GM19035 (cell line): Measurements from ENCODE around the gene JARID2.
"Not testable (repeated sequence)": the region's sequence is repeated elsewhere in the genome, so short reads cannot be mapped to it uniquely, and the experiment has no call there.

ENCODE experiments used
- ATAC-seq: cut with Tn5 transposase; IDR thresholded peaks from one replicate; pipeline ENCODE4 v1.9.1; 2021; ENCODE audit not compliant: unreplicated experiment

JARID2 gene

DNA sequence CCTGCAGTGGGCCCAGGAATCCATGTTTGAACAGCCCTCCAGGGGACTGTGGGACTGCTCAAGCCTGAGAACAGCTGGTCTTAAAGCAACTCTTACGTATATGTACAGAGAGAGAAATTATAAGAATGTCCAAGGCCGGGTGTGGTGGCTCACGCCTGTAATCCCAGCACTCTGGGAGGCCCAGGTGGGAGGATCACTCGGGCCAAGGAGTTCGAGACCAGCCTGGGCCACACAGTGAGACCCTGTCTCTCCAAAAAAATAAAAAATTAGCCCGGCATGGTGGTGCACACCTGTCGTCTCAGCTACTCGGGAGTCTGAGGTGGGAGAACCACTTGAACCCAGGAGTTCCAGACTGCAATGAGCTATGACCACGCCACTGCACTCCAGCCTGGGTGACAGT lies 283.0 kb downstream of the JARID2 start:
- no peak for ATAC-seq

DNA sequence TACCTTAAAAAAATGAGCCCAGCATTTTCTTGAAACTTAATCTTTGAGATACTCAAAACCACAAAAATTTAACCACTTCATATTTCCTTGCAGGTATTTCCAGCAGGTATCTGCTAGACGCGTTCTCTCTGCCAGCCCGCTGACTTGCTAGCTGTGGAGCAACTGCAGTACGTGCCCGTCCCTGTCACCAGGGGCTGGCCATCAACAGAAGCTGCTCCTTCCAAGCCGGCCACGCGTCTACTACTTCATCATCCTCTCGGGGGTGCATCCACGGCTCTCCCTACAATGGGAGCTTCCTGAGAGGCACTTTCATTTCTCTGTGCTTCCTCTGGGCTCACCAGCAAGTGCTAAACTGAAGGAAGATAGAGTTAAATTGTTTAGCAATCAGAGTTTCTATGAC lies 284.5 kb downstream of the JARID2 start:
- no peak for ATAC-seq

DNA sequence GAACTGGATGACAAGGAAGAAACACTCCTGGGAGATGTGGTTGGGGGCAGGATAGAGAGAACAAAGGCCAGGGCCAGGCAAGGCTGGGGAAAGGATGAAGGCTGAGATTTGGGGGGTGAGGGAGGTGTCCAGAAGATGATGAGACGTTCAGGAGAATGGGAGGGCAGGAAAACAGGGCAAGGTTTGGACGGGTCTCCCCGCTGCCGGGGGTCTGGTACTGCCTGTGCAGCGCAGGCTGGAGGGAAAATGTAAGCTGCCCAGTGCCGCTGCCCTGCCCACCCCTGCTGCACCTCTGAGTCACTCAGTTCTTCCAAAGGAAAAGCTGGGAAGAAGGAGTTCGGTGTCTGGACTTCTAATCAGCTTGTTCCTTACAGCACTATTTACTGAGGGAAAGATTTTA lies 286.1 kb downstream of the JARID2 start:
- ATAC-seq, result no peak

DNA sequence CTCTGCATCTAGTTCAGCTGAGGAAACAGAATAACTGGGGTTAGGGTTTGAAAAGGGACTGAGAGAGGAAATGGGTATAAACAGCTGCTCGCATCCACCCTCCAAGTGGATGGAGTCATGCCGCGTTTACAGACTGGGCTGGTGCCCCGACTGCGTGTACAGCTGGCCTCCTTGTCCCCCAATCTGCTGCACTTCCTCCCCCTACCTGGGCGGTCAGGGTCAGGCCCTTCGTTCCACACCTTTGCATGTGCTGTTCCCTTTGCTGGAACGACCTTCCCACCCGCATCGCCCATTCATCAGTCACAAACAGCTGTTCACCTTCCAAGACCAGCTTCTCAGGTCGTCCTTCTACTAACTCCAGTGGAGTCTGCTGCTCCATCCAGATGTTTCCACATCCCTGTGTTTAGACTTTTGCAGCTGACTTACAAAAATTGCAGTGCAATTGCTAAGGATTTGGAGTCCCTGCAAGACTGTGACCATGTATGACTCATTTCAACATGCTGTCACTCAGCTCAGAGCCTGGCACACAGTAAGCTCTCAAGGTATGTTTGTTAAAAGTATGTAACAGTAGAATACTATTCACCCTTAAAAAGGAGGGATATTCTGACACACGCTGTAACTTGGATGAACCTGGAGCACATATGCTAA lies 287.6 kb downstream of the JARID2 start:
- no peak for ATAC-seq

DNA sequence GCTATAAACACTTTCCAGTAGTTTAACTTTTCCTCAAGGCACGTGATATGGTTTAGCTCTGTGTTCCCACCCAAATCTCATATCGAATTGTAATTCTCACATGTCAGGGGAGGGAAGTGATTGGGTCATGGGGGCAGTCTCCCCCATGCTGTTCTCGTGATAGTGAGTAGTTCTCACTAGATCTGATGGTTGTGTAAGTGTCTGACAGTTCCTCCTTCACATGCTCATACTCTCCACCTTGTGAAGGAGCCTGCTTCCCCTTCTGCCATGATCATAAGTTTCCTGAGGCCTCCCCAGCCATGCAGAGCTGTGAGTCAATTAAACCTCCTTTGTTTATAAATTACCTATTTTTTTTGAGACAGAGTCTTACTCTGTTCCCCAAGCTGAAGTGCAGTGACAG lies 289.1 kb downstream of the JARID2 start:
- no peak for ATAC-seq

DNA sequence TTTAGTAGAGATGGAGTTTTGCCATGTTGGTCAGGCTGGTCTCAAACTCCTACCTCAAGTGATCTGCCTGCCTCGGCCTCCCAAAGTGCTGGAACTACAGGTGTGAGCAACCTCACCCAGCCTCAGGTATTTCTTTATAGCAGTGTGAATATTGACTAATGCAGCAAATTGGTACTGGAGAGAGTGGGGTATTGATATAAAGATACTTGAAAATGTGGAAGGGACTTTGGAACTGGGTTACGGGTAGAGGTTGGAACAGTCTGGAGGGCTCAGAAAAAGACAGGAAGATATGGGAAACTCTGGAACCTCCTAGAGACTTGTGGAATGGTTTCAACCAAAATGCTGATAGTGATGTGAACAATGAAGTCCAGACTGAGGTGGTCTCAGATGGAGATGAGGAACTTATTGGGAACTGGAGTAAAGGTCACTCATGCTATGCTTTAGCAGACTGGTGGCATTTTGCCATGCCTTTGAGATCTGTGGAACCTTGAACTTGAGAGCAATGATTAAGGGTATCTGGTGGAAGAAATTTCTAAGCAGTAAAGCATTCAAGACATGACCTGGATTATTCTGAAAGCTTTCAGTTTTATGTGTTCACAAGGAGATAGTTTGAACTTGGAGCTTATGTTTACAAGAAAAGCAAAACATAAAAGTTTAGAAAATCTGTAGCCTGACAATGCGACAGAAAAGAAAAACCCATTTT lies 289.8 kb downstream of the JARID2 start:
- no peak for ATAC-seq

DNA sequence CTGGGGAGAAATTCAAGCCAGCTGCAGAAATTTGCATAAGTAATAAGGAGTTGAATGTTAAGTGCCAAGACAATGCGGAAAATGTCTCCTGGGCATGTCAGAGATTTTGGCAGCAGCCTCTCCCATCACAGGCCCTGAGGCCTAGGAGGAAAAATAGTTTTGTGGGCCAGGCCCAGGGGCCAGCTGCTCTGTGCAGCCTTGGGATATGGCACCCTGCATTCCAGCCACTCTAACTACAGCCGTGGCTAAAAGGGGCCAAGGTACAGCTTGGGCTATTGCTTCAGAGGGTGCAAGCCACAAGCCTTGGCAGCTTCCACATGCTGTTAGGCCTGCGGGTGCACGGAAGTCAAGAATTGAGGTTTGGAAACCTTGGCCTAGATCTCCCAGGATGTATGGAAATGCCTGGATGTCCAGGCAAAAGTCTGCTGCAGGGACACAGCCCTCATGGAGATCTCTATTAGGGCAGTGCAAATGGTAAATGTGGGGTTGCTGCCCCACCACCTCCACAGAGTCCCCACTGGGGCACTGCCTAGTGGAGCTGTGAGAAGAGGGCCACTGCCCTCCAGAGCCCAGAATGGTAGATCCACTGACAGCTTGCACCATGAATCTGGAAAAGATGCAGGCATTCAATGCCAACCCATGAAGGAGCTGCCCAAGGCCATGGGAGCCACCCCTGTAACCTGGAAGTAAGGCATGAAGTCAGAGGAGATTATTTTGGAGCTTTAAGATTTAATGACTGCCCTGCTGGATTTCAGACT lies 290.5 kb downstream of the JARID2 start:
- no peak for ATAC-seq

DNA sequence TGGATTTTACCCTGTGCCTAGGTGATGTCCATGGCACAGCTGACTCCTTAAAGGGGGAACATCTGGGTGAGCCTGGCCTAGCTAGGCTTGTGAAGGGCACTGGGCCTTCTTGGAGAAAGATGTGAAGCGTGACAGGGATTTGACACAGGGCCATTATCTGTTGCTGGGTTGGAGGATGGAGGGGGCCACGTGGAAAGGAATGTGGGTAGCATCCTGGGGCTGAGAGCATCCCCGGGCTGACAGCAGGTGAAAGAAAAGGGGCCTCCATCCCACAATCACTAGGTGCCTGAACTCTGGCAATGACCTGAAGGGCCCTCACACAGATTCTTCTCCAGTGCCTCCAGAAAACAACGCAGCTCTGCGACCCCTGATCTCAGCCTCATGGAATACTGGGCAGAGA lies 292.2 kb downstream of the JARID2 start:
- no peak for ATAC-seq

DNA sequence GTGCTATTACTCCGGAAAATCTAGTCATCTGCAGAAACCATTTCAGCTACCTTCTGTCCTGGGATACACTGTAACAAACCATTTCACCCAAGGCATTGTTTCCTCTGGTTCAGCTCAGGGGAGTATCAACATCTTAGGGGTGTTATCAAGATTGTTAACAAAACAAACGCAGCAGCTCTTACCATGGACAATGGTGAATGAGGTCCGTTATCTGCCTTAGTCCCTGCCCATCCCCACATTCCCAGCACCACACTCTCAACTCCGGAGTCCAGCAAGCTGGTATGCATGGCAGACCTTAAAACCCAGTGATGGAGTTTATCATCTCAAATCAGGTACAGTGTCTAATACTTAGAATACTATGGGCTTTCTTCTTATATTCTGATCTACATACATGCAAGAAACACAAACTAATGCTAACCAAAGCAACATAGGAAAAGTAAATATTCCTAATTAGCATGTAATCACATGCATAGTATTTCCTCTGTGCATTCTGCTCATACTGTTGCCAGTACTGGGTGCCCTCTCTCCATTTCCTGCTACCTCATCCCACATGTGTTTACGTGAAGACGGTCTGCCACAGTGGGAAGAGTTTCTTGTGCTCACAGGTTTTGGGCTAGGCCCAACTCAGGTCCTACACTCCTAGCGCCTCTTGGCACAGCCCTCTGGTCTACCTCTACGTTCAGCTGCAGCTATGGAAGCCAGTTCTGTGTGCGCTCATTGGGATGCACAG lies 293.1 kb downstream of the JARID2 start:
- ATAC-seq, result no peak

DNA sequence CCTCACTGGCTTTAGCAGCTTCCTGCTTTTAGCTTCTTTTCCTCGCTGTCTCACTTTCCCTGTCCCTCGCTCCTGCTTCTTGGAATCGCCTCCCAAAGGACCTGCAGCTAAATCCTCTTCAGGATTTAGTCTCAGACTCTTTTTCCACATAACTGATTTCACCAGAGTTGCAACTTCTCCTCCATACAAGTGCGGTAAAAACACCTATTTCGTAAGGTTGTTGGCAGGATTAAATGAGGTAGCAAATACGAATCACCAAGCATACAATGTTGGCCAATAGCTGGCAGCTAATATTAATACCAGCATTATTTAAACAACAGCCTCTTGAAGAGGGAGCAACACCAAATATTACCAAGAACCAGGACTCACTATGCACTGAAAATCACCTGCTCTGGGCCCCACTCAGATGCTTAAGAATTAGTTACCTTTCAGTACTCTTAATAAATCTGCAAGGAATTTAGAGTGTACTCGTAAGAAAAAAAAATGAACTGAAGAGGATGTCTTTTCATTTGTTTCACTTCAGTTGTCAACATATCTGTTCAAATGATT lies 293.9 kb downstream of the JARID2 start:
- no peak for ATAC-seq

DNA sequence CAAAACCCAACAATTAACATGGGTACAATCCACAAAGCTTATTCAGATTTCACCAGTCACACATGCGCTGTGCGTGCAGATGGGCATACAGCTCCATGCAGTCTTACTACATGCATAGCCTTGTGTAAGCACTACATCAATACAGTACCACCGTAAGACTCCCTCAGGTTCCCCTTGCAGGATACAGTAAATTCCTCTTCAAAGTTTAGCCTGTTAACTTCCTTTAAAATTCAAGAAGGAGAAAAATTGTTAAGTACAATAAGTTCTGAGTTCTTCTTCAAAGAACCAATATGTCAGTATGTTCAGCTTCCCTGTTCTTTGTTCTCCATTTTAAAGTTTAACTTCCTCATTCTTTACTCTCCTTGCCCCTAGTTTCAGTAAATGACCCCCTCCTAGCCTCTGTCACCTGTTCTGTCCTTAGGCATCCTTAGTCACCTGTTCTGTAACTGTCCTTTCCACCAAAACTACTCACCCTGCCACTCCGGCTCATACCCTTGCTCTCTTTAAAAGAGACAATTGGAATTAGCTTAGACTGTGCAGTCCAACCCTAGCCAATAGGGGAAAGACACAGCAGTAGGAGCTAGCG lies 297.6 kb downstream of the JARID2 start:
- not testable (repeated sequence) for ATAC-seq

DNA sequence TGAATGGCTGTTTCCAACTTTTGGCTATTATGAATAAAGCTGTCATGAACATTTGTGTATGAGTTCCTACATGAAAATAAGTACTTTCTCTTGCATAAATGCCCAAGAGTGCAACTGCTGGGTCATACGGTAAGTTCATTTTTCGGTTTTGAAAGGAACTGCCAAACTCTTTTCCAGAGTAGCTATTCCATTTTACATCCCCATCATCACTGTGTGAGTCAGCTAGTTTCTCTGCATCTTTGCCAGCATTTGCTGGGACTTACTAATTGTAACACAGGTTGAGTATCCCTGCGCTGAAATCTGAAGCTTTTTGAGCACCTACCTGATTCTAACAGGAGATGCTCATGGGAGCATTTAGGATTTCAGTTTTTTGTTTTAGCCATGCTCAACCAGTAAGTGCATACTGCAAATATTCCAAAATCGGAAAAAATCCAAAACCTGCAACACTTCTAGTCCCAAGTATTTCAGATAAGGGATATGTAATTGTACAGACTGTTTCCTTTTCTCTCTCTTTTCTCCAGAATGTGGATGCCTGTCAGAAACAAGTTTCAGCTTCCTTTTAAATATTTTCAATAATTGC lies 298.5 kb downstream of the JARID2 start:
- ATAC-seq, result no peak

DNA sequence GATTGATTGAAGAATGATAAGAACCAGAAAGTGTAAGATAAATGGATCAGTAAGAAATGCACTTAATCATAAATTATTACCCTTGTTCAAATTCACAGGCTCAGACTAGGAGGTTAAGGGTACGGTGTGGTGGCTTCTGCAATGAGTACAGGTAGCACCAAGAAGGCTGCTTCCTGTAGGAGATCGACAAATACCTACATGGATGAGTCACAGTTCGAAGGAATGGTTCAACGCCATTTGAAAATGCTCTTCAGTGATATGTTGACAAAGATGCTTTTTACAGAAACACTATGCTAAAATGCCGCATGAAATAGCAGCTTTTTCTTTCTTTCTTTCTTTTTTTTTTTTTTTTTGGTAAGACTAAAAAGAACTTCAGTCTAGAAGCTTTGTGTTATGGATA lies 300.7 kb downstream of the JARID2 start:
- ATAC-seq, result no peak

DNA sequence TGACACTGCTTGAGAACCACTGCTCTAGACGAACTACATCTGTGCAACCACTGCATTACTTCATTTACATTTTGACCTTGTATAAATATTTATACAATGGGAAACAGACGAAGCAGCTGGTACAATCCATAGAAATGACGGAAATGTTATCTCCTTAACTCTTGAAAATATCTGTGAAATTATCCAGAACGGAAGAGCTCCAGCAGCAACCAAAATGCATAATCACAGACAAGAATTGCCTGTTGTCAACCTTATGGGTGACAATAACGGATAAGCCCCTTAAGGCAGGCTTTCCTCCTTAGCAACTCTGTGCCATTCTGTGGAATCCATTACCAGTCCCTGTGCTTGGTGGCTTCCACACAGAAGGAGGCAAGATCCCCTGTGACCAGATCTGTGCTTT lies 301.5 kb downstream of the JARID2 start:
- ATAC-seq, result no peak

DNA sequence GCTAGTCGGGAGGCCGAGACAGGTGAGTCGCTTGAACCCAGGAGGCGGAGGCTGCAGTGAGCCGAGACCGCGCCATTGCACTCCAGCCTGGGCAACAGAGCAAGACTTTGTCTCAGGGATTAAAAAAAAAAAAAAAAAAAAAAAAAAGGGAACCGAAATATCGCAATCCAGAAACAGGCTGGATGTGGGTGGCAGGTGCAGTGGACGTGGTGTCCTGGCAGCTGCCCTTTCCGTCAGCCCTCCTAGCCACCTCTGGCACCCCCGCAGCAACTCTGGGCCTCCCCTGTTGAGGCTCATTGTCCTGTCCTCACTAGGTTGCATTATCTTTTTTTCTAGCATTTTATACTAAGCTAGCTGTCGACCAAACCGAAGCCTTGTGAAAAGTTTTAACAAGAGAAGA lies 303.5 kb downstream of the JARID2 start:
- ATAC-seq, result no peak

DNA sequence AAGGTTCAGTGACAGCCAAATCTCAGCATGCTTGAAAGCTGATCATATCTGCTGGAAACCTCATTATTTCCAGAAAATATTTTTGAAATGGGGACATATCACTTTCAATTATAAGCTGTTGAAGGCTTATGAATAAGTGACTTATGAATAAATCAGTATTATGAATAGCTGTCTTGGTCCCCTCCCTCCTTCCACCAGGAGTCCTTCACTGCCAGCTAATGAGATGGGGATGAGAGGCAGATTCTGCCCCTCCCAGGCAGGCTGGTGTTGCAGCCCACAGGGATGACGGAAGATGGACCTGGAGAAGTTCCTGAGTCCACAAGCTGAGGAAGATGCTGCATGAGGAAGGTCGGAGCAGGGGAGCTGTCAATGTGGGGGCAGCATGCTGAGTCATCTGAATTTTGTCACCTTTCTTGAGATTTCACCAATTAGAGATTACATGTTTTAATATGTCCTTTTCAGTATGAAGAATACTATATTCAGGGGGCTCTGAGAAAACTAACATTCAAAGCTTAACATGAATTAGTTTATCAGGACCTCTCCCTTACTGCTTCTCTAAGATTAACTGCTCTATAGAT lies 304.8 kb downstream of the JARID2 start:
- ATAC-seq, result no peak

DNA sequence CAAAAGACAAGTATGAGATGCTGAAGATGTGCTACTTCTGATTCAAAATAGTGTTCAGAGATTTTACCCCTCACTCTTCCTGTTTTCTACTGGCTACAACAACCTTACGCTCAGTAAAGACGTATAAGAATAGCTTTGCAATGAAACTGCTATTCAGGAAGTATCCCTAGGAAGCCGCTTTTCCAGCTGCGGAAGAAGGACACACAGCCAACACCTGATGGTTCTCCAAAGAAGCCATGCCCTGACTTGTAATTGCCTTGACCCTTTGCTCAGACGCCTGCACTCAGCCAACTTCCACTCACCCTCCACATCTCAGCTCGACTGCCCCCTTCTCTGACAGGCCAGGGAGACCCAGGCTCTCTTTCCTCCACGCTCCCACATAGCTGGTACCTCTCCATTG lies 305.4 kb downstream of the JARID2 start:
- ATAC-seq, result no peak

DNA sequence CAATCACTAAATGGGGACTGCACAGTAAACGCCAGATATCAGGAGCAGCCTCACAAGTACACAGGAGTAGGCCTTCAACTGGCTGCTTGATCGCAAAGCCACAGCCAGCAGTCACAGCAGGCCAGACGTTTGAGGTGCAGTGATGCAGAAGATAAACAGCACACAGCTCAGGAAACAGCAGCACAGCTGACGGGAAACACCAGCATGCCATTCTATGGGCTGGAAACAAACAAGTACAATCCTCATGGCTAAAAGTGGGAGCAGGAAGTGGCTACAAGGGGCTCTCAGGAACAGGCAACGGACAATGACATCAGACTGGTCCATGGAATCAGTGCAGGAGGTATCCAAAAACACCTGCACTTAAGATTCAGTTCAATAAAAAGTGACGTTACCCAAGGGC lies 305.9 kb downstream of the JARID2 start:
- ATAC-seq, result no peak

DNA sequence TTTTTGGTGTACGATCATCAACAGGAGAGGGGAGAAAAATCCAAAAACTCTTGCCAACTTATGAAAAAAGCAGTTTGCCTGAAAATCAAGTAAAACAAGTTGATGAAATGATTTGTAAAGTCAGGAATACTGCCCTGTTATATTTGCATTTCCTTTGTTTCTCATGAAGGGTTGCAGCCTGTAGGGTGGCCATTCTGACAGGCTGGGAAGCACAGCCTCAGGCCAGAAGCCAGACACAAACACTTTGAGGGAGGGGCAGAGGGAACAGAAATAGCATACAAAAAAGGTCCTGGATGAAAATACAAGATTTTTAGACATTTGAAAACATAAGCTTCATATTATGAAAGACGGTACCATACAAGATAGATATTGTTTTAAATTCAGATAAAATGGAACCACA lies 307.2 kb downstream of the JARID2 start:
- ATAC-seq, result no peak

DNA sequence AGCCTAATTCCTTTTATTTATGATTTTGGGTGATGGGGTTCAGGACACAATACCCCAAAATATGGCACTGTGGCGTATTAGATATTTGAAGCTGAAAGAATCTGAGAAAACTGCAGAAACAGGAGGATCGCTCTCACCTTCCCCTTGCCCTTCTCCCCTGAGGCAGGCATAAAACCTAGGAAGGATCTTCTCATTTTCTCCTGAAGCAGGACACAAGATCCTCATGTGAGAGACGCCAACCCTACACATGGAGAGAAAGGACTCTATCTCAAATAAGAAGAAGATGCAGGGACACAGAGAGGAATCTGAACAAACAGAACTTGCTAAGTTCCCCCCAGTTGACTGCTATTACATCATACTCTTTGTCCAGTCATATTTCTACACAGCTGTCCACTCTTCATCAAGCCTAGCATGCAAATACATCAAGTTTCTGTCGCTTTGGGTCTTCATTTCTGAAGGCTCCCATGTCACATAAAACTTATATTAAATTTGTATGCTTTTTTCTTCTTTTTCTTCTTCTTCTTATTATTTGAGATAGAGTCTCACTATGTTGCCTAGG lies 307.9 kb downstream of the JARID2 start:
- ATAC-seq, result no peak
